ENCODE measurements around the gene SPTAN1.

Gene SPTAN1

DNA sequence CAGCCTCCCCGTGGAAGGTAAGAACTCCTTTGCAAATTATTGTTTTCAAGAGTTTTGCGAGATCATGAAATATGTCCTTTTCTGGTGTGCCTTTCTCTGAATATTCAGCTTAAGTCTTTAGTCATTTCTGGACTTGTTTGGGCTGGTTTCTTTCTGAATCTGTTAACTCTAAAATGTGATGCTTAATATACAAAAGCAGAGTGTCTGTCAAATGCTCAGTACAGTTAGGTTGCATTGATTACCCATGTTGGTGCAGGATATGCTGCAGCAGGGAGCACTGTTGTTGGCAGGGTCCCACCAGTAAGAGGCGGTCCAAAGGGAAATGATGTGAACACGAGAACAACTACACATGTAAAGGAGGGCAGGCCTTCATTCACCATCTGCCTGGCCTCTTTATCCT lies 47.7 kb downstream of the SPTAN1 start:
- DNase-seq (ENCODE audit: low spot score): no peak

DNA sequence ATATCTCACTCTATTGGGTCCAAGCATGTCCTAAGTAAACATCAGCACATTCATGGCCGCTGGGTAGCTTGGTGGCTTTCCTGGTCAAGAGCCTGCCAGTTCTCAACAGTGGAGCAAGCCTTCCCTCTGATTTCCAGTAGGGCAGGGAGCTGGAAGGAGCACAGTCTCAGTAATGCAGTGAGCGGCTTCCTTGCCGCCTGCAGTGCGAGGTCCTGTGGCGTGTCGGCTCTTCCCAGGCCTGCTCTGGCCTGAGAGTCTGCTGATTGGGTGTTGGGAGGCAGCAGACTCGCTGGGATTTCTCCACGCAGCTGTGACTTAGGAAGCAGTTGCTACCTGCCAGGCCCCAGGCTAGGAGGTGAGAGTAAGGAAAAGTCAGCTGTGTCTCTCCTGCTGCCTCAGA lies 51.3 kb downstream of the SPTAN1 start:
- DNase-seq (ENCODE audit: low spot score): no peak

DNA sequence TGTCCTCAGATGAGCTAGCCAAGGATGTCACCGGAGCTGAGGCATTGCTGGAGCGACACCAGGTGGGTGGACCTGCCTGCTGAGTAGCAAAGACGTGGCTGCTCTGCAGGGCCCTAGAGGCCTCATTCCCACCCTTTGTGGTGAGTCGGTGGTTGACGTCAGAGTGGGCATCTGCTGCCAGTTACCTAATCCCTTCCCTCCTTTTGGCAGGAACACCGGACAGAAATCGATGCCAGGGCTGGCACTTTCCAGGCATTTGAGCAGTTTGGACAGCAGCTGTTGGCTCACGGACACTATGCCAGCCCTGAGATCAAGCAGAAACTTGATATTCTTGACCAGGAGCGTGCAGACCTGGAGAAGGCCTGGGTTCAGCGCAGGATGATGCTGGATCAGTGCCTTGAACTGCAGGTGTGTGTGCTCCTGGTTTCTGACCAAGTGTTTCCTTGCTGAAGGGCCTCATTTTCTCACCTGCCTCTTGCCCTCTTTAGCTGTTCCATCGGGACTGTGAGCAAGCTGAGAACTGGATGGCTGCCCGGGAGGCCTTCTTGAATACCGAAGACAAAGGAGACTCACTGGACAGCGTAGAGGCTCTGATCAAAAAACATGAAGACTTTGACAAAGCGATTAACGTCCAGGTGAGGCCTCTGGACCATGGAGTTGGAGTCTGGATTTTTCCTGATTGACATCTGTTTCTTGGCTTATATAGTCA lies 55.4 kb downstream of the SPTAN1 start:
- no peak for DNase-seq (ENCODE audit: low spot score)

DNA sequence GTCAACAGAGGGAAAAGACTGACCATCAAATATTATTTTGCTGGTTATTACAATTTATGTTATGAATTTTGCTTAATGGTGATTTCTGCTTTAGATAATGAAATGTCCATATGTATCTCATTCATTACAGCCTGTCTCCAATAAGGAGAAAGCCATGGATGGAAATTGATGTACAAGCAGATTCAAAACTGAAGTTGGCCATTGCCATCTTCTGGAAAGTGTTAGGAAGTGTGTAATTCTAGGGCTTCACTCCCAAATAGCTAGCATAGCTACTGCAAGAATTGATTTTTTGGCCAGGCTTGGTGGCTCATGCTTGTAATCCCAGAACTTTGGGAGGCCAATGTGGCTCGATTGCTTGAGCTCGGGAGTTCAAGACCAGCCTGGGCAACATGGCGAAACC lies 58.5 kb downstream of the SPTAN1 start:
- no peak for DNase-seq (ENCODE audit: low spot score)

DNA sequence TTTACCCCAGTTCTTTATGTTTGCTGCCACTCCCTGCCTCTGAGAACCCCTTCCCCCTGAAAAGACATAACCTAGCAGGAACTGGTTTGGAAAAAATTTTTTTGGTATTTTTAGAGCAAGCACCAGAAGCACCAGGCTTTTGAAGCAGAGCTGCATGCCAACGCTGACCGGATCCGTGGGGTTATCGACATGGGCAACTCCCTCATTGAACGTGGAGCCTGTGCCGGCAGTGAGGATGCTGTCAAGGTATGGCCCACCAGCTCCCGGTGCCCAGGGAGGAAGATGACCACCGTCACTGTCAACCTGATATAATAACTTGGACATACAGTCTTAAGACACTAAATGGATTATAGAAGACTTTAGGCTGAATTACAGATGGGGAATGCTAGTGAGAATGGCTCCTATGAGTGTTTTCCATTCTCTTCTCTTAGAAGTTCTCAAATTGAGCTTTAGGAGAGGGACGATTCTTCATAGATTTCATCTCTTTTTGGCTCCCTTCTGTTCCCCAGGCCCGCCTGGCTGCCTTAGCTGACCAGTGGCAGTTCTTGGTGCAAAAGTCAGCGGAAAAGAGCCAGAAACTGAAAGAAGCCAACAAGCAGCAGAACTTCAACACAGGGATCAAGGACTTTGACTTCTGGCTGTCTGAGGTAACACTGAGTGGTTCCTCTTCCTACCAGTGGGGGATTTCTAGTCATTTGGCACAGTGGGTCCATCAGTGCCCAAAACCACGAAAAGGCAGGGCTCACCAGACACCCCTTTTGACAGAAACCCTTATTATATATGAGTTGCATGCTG lies 59.4 kb downstream of the SPTAN1 start:
- no peak for DNase-seq (ENCODE audit: low spot score)

DNA sequence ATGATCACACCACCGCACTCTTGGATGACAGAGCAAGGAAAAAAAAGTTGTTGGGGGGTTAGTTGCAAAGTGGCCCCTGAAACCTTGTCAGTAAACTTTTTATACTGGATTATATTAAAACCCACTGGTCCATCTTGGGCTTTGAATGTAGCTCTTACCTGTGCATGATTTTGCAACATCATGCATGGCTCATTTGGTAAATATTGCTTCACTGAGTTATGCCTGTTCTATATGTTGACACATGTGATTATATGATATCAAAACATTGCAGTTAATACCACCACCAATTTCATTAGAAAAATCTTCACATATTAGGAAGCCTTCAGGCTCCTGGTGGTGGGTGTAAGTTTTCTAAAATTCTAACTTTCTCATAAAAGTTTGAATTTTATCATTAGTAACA lies 62.3 kb downstream of the SPTAN1 start:
- DNase-seq (ENCODE audit: low spot score): no peak

DNA sequence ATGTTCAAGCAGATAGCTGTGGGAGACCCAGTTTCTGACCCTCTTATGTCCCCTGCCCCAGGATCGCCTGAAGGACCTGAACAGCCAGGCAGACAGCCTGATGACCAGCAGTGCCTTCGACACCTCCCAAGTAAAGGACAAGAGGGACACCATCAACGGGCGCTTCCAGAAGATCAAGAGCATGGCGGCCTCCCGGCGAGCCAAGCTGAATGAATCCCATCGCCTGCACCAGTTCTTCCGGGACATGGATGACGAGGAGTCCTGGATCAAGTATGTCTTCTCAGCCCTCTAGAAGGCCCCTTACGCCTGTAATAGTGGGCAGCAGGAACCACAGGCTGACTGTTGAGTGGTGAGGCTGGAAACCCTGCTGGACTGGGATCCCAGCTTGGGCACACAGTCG lies 63.2 kb downstream of the SPTAN1 start:
- DNase-seq (ENCODE audit: low spot score): no peak

DNA sequence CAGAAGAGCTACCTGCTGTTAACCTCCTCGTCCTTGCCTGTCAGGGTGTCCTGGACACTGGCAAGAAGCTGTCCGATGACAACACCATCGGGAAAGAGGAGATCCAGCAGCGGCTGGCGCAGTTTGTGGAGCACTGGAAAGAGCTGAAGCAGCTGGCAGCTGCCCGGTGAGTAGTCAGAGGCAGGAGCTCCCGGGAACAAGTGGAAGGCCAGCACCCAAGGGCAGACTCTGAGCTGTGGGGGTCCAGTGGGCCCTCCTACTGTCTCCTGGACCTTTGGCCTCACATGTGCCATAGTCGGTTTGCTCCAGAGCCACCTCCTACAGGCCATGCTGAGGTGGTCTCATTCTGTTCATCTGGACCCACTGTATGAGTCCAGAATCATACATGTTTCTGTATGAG lies 65.6 kb downstream of the SPTAN1 start:
- no peak for DNase-seq (ENCODE audit: low spot score)

DNA sequence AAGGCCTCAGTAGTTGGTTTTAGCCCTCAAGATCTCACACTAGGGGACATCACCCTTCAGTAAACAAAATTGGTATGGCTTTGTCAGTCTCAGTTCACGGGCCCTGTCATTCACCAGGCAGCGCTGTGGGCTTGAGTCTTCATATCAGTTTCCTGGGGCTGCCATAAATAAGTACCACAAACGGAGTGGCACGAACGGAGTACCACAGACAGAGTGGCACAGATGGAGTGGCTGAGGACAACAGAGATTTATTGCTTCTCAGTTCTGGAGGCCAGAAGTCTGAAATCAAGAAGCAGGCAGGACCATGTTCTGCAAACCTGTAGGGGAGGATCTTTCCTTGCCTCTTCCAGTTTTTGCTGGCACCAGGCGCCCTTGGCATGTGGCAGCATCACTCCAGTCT lies 66.7 kb downstream of the SPTAN1 start:
- DNase-seq (ENCODE audit: low spot score): no peak

DNA sequence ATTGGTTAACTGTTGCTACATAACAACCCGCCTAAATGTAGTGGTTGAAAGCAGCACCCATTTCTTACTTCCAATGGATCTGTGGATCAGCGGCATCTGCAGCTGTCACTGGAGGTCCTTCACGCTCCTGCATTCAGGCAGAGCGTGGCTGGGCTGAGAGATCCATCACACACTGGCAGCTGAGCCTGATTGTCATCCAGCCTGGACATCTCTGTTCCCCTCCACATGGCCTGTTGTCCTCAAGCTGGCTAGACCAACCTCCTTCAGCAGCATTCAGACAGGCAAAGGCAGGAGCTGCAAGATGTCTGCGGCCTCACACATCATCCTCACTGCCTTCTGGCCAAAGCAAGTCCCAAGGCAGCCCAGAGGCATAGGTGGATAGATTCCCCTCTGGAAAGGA lies 67.4 kb downstream of the SPTAN1 start:
- DNase-seq (ENCODE audit: low spot score): no peak

DNA sequence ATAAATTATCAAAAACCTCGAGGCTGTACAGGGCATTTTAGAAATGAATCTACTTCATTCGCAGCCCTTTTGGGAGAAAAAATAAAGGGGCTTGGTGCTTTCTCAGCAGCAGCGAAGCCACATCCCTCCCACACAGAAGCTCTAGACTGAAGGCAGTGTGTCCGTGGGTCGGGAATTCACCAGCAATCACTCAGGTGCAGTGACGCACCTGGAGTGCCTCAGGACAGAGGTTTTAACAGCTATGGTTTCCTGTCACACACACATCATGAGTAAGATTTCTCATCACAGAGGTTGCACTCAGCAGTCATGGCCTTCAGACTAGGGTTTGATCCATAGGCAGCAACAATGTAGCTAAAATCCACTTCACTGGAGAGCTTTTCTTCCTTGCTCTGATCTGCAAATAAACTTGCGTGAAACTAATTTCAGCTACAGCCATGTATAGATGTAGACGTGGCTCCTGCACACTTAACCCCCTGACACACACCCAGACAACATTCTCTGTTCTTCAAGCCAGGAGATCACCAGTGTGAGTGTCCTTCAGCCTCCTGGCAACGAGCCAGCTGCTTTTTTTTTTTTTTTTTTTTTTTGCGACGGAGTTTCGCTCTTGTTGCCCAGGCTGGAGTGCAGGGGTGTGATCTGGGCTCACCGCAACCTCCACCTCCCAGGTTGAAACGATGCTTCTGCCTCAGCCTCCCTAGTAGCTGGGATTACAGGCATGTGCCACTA lies 69.5 kb downstream of the SPTAN1 start:
- no peak for DNase-seq (ENCODE audit: low spot score)

DNA sequence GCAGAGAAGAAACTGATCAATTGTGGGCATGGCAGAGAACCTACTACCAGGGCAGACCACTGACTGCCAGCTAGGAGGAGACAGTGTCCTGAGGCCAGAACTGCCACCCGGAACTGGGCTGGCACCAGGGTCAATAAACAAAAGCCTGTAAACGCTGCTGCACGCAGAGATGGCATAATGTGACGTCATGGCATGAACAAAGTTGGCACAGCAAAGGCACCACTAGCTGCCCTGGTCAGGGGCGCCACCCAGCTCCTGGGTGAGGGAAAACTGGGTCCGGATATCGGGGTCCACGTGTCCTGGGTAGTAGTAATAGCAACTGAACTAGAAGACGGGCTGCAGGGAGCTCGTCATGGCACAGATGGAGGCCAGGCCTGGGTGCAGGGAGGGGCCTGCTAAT lies 72.2 kb downstream of the SPTAN1 start:
- no peak for DNase-seq (ENCODE audit: low spot score)

DNA sequence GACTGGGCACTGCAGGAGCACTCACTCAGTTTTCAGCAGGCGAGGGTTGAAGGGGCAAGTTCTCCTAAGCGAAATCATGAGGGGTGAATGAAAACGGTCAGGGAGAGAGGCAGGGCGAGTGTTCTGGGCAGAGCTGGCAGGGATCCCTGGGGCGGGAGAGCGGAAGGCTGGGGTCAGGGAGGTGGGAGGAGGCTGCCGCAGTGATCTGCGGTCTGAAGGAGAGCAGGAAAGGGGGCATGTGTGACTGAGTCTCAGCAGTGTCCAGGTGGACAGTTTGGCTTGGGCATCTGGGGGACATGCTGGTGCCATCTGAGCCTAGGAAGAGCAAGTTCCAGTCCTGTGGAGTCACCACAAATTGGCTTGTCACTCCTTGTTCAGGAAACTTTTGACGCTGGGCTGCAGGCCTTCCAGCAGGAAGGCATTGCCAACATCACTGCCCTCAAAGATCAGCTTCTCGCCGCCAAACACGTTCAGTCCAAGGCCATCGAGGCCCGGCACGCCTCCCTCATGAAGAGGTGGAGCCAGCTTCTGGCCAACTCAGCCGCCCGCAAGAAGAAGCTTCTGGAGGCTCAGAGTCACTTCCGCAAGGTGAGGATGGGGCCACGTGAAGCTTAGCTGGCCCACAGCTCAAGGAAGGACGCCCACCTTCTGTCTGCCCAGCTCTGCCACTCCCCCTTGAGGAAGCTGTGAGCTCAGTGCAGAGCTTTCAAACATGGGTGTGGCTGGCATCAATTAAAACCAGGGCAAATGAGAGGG lies 73.2 kb downstream of the SPTAN1 start:
- DNase-seq (ENCODE audit: low spot score): no peak

DNA sequence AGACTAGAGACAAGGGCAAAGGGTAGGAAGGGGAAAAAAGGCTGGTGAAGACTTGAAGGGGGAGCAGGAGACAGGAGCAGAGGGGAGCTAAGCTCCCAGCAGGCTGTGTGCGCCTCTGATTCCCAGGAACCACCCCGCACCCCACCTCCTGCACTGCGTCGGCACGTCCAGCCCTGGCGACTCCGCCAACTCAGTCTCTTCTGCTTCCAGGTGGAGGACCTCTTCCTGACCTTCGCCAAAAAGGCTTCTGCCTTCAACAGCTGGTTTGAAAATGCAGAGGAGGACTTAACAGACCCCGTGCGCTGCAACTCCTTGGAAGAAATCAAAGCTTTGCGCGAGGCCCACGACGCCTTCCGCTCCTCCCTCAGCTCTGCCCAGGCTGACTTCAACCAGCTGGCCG lies 73.8 kb downstream of the SPTAN1 start:
- no peak for DNase-seq (ENCODE audit: low spot score)

DNA sequence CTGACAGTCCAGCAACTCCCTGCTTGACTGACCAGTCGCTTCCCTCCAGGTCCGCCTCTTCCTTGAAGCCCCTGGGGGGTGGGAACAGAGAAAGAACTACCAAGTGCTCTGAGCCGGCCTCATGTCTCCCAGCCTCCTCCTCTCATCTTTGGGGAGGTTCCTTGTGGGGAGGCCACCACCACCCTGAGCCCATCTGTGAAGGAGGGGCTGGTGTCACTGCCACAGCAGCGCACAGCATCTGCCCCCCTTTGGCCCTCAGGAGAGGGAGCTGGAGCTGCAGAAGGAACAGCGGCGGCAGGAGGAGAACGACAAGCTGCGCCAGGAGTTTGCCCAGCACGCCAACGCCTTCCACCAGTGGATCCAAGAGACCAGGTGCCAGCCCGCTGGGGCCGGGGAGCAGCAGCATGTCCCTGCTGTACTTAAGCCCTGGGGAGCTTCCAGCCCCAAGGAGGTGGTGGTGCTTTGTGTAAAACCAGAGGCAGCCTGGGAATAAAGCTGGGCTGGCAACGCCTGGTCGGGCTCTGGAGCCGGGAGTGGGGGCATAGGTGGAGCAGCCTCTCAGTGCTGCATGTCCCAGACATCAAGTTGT lies 74.8 kb downstream of the SPTAN1 start:
- DNase-seq (ENCODE audit: low spot score): no peak

DNA sequence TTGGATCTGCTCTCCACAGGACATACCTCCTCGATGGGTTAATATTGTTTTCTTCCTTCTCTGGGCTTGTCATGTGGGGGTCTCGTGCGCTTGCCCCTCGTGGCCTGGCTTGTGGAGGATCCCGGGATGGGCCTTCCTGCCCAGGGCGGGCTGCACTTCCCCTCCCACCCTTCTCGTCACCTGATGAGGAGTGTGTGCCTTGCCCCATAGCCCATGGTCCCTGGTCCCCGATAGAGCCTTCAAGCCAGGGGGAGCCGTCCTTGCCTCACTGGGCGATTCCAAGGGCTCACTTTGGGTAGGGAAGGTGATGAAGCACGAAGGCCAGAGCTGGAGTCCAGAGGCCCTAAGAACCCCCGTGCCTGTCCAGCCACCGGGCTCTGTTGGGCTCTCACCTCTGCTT lies 75.5 kb downstream of the SPTAN1 start:
- no peak for DNase-seq (ENCODE audit: low spot score)

DNA sequence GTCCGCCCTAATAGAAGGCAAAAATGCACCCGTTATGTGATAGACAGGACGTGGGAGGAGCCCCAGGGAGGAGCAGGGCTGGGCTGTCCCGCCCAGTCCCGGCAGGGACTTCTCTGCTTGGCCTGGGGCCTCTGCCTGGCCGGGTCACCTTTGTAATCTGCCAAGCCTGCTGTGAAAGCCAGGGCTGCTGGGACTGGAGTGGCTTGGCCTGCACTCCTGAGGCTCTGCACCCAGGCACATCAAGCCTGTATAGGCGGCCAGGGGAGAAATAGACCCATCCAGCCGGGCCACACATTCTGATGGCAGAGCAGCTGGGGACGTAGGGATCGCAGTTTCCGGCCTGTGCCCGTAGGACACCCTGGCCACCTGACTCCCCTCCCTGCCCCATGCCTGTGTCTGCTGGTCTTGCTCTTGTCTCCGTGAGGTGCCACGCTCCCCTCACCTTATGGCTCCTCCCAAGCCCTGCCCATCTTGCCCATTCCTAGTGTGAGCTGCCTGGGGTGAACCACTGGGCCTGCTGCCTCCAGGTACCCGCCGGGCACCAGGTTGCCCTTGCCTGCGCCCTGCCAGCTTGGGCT lies 76.2 kb downstream of the SPTAN1 start:
- DNase-seq (ENCODE audit: low spot score): no peak

DNA sequence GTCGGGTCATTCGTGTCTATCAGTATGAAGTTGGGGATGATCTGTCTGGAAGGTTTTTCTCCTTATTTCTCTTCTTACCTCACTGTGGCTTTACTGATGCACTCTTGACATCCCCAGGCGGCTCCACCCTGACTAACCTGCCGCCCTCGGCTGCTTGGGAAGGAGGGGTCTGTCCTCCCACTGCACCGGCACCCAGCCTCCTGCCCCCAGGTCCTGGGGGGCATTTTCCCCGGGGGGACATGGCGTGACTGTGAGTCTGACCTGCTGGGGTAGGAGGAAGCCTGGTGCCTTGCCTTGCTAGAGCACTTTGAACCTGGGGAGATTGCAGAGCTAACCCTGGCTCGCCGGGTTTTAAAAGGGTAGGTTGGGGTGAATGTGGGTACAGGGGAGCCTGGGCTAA lies 76.7 kb downstream of the SPTAN1 start:
- no peak for DNase-seq (ENCODE audit: low spot score)

DNA sequence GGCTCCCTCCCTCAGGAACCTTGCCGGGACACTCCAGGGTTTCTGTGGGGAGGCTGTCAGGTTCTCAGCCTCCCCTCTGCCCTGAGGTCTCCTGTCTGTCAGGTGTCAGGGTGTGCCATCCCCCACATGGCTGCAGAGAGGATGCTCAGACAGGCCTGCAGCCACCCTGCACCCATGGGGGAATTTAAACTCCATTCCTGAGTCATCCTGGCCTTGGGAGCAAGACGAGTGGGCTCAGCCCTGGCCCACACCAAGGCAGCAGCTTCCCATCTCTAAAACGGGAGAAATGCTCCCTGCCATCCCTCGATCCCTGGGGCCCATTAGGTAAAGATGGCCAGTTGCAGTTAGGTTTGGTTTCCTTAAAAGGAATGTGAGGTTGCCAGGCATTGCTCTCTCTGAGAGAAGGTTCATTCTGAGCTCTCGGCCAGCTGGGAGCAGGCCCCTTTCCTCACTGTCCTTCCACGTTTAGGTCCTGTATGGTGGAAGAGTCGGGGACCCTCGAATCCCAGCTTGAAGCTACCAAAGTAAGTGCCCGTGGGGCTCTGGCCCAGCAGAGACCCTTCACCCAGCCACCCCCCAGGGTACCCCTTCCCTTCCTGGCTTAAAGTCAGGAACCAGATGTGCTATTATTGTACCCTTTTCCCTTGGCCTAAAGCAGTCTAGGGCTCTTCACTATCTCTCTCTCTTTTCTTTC lies 77.6 kb downstream of the SPTAN1 start:
- DNase-seq (ENCODE audit: low spot score): no peak

DNA sequence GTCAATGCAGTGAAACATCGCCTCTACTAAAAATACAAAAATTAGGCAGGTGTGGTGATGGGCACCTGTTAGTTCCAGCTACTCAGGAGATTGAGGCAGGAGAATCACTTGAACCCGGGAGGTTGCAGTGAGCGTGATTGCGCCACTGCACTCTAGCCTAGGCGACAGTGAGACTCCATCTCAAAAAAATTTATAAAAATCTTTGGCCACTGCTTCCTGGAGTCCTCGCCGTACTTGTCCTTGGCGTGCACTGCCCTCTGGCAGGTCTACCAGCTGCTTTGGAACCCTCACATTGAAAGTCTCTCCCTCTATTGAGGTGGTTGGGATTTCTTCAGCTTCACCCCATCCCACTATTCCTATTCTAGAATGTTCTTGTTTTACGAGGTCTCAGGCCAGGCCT lies 79.2 kb downstream of the SPTAN1 start:
- no peak for DNase-seq (ENCODE audit: low spot score)

DNA sequence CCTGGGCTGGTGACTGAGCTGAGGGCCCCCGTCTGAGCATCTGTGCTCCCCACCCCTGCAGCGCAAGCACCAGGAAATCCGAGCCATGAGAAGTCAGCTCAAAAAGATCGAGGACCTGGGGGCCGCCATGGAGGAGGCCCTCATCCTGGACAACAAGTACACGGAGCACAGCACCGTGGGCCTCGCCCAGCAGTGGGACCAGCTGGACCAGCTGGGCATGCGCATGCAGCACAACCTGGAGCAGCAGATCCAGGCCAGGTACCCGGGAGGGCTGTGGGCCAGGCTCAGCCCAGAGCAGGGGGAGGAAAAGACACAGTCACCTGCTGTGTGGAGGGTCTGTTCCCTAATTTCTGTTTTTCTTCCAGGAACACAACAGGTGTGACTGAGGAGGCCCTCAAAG lies 79.7 kb downstream of the SPTAN1 start:
- DNase-seq (ENCODE audit: low spot score): no peak
